Body of pancreas (tissue), 4 donors: ENCODE results near the gene KMT2D.

Experiments
- CTCF ChIP-seq, 7 experiments: fragments of 450-650 bp in 4 of 7; fragments of 200-600 bp in 3 of 7; sonication (generic) in 3 of 7; IDR thresholded peaks; one replicate each; pipeline ENCODE4 v1.5.1; 2016 to 2019; ENCODE audit warnings: antibody characterized with exemption in 7 of 7
- POLR2A ChIP-seq, 3 donors: fragments of 450-650 bp; IDR thresholded peaks; one replicate each; pipeline ENCODE4 v1.6.1; 2016; ENCODE audit warnings: antibody characterized with exemption in 3 of 3, mild to moderate bottlenecking in 2 of 3

GRCh38 chr12:49054096-49054495, 6.5 kb downstream of the KMT2D start:
- TF ChIP-seq CTCF (IDR thresholded peaks at IDR 0.05) (no peak), POLR2A (IDR thresholded peaks at IDR 0.05) (no peak)
